NCI-H446 treated with DMSO at 0.1 percent for 48 hours (cell line): ENCODE results near the gene PALLD.
A peak's percentile ranks its signal among the peaks of the same experiment; 100 is the strongest.

Experiments
- DNase-seq: peaks from one replicate; lab custom pipeline; 2025; lab: John Stamatoyannopoulos, UW

Gene PALLD

DNA sequence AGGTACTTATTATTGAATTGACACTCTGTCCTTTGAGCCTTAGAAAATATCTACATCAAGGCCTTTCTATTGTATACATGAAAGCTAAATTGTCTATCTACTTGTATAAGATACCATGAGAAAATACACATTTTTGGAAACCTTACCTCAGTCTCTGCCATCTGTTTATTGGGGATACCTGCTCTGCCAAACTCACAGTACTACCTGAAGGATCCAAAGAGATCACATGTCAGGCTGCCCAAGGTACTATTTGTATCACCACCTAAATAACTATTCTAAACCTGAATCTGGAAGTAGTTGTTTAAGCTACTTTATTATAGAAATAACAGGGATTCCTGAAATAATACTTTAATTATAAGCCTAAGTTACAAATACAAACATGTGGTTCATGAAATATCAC is 126.2 kb downstream of the PALLD start:
- no peak for DNase-seq

DNA sequence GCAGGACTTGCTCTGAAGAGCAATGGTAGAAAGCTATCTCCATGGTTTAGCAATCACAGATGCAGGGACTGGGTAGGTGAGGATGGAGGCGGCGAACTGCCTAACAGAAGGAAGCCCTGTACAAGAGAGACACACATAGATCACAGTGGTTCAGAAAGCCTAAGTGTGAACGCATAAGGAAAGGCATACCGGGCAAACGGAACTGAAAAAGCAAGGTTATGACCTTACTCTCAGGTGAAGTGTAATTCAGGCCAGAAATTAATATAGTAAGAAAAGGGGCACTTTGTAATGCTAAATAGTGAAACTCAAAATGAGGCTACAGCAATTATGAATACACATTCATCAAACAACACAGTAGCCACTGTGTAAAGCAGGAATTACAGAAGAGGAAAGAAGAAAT is 126.6 kb downstream of the PALLD start:
- DNase-seq: no peak

DNA sequence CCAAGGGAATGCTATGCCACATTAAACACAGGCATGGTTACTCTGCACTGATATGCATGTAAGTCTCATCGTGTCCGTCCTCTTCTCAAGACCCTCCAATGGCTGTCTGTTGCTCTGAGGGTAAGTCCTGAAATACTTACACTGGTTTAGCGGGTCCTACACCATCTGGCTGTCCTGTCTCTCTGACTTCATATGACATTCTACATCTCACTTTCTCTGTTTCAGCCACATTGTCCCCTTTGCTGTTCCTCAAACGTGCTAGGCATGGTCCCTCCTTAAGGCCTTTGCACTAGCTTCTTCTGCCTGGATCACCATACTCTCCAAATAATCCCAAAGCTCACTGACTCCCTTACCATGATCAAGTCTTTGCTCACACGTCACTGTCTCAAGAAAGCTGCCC is 131.4 kb downstream of the PALLD start:
- DNase-seq: no peak

DNA sequence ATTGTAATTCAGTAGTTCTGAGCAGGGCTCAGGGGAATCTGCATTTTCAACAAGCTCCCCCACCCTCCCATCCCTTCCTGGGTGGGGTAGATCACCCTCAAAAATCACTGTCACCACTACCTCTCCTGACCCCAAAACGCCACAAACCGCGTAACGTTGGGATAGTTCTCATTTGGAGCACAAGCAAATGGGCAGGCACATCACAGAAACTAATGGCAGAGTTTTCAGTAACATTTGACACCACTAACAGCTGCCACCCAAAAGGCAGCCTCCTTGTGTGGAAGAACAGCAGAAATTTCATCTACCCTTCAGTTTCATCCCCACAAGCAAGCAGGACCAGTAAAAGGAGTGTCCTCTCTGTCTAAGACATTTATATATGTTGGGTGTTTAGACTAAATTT is 132.7 kb downstream of the PALLD start:
- no peak for DNase-seq

DNA sequence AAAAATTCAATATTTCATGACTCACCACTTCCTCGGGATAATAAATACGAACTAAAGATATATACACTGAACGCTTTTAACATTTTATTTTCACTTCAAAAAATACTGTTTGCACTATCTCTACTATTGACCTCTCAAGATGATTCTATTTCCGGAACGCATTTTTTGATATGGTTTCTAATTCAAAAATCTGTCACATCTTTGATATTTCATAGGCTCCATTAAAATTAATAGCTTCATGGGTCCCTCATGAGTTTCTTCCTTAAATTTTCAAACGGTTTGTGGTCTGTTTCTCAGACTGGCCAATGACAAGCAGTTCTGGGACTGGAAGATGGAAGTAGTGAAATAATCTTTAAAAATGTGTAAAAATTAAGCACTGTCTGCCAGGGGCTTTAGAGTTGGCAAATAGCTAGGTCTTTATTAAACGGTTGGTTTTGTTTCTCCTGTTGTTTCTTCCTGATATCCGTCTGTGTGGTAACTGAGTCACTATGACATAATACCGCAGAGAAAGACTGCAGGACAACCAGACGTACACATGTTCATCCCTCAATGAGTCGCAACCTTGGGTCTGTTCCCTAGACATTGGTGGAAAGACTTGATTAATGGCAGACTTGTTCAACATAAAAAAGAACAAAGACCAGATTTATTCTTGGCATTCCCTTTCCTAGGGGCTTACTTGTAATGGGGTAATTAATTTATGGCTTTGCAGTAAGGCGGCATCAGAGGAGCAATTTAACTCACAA is 133.8 kb downstream of the PALLD start:
- DNase-seq: no peak

DNA sequence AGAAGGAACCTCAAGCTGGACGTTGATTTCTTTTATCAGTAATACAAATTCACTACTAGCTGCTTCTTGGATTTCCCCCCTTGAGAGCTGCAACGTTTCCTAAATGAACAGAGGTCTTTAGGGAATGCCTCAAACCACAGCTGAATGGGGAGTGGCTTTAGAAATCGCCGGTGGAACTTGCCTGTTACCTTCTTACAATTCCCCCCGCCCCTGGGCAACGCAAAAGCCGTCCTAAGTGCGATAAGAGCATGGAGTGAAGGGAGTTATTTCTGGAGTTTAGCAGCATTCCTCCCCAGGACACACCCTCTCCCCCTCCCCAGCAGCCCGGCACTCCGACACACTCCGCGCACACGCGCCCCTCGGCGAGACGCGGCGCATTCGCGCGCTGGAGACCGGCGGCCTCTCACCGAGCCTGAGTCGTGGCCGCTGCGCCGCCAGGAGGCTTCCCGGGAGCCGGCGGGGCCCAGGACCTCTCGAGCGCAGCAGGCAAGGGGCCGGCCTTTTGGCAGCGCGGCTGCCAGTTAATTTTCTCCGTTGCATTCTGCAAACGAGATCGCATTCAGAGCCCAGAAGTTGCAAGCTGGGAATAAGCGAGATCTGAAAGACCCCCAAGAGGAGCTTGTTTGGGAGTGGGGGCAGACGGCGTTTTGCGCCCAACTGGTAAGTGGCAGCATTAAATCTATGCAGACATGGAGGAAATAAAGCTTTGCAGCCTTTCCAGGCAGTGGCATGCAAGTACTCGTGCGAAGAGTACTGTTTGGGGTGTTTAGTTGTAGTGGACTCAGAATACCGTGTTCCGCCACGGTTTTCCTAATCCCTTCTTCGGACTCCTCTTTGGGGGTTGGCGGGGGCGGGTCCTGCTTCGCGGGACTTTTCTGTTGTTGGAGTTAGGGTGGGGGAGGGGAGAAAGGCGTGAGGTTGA is 134.7 kb downstream of the PALLD start:
- DNase-seq: peak; percentile 45

DNA sequence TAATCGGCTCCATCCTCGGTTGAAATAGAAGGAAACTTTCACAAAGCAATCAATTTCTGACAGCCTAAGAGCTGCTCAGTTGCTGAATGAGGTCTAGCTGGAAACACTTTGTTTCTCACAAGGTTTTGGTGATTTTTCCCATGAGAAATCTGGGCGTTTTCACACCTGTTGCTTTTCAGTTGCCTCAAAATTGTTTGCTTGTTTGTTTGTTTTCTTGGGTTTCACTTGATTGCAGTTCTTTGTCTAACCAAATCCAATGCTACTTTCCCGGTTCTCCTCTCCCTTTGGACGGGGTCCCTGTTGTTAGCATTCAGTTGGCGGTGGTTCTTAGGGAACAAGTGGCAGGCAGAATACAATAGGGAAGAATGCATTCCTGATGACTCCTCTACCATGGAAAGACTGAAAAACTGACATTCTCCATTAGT is 135.5 kb downstream of the PALLD start:
- DNase-seq: no peak

DNA sequence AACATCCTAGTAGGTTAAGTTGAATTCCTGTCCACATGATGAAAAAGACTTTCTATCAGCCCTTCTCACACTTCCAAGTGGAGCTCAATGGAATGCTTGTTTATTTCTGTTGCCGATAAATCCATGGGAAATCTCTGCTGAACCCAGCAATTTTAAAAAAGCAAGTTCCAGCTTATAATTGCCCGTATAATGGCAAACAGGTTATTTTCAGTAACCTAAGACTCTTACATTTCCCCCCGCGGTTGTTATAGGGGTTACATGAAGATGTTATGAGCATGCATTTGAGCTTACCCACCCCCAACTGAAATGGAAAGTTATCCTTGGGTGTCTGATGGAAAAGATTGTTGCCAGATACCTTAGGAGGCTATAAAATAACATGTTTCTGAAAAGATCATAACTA is 136.2 kb downstream of the PALLD start:
- DNase-seq: no peak

DNA sequence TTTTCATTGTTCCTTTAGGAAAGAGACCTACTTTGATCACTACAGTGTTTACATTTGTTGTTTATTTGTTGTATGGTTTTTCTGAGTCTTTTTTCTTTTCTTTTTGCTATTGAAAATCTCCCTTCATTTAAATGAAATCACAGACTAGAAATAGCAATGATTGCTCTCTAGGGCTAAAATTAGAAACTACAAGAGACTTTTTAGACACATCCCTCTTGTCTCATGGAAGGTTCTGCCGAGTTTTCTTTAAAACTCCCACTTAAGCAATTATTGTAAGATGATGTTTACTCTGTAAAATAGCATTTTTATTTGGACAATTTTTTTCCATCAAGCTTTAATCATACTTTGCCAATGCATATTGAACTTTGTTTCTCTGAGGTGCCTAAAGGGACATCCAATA is 136.6 kb downstream of the PALLD start:
- DNase-seq: no peak

DNA sequence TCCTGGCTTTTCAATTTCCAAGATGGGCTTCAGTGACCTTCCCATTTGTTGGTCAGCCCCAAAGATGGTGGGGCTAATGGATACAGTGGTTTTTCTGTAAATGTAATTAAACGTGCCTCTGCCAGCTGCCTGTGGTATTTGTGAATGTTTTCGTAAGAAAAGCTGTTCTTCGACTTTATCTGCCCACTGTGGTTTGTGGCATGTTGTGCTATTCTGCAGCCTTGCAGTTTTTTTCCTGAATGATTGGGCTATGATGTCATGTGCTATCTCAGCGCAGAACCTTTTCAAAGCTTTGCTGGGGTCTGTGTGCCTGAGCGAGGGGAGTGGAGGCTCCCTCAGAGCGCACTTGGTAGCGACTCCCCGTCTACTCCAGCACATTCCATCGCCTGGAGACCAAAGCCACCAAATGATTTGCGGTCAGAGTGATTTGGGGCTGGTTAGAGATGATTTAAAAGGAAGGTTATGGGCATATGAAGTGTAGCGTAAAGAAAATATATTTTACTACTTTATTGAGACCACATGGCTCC is 137.5 kb downstream of the PALLD start:
- DNase-seq: no peak

DNA sequence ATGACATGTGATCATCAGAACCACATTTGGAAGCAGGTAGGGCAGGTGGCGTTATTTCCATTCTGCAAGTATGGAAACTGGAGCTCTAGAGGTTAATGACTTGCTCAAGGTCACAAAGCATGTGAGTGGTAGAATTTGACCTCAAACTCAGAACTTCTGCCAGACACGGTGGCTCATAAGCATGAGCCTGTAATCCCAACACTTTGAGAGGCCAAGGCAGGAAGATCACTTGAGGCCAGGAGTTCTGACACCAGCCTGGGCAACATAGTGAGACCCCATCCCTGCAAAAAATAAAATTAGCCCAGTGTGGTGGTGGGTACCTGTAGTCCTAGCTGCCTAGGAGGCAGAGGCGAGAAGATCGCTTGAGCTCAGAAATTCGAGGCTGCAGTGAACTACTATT is 139.2 kb downstream of the PALLD start:
- DNase-seq: no peak

DNA sequence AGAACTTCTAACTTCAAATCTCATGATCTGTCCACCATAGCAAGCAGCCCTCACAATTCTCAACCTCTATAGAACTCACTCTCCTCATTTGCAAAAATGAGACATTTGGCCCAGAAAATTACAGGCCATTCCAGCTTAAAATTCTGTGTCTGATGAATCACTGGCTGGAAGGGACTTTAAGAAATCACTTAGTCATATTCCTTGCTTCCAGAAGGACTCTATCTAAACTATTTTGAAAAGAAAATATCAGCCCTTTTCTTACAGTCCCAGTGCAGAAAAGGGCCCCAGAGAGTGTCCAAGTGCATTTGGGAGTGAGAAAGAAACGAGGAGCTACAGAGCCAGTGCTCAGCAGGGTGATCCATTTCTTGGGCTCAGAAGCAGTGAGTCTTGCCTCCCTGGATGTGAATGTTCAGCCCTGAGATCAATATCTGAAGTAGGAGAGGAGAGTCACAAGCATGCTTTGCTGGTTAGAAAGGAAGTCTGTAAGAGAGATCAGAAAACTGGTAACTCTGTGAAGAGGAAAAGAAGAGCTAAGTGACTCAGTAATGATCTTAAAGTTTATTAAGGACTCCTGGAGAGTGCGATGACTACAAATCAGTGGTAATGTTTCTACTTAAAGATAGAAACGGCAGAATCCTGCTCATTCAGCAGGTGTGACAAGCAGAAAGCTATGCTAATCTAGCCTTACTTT is 139.8 kb downstream of the PALLD start:
- DNase-seq: no peak

DNA sequence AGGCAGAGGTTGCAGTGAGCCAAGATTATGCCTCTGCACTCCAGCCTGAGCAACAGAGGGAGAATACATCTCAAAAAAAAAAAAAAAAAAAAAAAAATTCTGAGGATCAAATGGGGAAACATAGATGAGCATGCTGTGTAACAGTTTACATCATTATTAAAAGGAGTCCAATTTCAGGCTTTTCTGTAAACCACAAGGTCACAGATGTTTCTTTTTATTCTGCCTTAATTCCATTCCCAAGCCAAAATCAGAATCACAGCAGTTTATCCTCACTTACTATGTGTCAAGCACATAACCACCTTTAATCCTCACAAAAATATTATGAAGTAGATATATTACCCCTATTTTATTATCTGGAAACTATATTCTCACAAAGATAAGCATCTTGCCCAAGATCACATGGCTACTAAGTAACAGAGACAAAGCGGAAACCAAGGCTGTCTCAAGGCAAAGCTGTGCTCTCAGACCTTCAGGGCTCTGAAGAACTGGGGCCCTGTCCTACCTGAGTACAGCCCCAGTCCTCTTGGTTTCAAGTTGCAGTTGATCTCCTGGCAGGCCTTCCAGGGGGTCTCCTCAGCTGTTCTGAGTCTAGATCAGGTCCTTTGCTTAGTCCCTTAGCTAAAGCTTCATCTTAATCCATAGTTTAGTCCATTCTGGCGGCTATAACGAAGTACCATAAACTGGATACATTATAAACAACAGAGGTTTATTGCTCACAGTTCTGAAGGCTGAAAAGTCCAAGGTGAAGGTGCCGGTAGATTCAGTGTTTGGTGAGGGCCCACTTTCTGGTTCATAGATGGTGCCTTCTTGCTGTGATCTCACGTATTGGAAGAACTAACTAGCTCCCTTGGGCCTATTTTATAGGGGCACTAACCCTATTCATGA is 141.3 kb downstream of the PALLD start:
- no peak for DNase-seq

DNA sequence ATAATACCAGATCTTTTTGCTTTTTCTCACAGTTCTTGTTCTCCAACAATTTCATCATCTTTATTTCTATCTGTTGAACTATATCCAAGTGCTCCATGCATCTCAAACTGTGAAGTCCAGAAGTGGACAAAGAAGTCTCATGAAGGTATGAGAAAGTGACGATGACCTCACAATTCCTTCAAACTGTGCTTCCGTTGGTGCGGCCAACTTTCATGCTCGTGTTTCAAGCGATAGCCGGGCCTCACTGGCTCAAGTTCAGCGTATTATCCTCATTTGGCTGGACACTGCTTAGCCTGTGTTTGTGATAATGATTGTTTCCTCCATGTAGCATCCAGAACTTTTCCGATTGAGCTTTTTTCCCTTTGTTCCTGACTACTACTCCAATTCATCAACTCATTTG is 143.1 kb downstream of the PALLD start:
- no peak for DNase-seq

DNA sequence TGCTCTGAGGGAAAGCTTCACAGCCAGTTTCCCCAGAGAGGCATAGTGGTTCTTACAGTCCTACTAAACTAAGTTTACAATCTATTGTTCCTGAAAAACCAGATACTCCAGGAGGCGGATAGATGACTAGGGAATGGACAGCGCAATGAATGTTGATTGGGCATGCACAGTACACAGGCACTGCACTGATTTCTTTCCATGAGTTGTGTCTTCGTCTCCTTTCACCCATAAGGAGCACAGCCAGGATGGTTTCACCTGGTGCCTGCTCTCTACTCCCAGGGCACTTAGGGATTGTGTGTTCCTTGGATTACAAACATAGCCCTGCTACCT is 144.9 kb downstream of the PALLD start:
- no peak for DNase-seq

DNA sequence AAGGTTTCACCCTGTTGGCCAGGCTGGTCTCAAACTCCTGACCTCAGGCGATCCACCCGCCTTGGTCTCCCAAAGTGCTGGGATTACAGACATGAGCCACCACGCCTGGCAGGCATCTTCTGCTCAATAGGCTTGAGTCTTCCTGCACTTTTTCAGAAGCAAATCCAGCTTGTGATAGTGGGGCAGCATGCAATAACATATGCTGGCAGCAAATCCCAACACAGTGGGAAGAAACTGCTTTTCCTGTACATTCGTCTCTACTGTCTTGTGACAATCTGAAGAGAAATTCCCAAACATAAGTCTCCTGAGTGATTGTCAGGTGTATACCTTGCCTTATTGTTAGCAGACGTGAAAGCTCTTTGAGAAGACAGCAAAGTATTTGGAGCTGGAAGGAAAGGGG is 145.7 kb downstream of the PALLD start:
- DNase-seq: no peak

DNA sequence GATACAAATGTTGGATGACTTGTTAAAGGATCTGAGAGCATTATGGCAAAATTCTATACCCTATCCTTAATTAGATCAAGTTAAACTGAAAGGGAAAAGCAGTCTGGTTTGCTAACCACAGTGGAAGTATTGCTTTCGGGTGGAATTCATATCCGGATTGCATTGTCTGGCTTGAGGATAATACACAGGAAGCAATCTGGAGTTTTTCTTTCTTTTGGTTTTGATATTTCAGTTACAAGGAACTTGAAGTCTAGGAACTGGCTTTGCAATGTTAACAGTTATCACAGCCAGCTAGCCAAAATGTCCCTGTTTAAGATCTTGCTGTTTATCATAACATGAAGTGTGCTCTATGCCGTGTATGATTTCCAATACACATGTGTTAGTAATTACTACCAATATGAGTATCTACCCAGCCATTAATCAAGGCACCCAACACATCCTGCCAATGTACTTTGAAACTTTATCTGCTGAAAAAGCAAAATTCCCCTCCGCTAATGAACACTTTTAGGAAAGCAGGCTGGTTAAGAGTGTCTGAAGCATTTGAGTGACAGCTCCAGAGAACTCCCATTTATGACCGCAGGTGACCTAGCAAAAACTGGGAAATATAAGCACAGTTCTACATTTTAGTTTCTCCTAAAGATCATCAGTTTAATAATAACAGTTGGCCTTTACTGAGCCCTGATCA is 146.4 kb downstream of the PALLD start:
- DNase-seq: no peak

DNA sequence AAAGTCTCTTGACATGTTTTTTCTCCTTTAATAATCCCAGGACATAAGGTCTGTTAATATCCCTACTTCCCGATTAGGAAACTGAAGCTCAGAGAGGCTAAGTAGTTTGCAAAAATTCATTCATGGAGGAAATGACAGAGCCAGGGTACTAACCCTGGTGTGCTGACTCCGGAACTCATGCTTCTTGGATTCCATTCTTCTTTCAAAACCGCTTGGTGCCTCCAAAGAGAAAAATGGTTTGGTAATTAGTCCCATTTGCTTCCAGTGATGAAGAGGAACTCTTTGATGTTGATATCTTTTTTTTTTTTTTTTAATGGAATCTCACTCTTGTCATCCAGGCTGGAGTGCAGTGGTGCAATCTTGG is 146.9 kb downstream of the PALLD start:
- DNase-seq: no peak

DNA sequence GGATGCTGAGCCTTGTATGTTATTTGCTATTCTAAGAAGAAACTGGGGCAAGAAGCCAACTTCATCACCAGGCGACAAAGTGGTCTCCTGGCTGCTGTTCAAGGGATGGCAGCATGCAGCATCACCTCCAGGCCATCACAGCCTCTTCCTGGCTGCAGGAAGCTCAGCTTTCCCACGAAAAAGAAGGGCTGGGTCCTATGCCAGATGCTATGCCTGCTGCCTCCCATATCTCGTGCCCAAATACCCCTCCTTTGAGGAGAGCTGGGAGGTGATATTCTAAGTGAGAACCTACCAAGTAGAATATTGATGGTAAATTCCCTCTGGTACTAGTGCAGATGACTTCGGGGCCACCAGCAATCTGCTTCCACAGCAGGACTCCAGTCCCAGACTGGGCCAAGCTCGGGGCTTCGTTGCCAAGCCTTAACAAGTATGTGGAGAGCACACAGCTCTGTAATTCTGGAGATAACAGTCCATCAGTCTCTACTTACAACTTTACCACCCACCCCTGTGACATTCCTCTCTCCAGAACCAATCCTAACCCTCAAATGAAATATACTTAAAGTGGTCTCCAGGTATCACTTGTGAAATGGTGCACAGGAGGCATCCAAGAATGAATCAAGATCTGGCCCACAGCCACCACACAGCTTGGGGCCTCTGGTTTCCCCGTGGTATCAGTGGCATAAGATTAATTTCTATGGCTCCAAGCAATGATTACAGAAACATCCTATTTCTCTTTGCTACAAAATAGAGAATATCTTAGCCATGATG is 149.3 kb downstream of the PALLD start:
- peak; percentile 99 for DNase-seq

DNA sequence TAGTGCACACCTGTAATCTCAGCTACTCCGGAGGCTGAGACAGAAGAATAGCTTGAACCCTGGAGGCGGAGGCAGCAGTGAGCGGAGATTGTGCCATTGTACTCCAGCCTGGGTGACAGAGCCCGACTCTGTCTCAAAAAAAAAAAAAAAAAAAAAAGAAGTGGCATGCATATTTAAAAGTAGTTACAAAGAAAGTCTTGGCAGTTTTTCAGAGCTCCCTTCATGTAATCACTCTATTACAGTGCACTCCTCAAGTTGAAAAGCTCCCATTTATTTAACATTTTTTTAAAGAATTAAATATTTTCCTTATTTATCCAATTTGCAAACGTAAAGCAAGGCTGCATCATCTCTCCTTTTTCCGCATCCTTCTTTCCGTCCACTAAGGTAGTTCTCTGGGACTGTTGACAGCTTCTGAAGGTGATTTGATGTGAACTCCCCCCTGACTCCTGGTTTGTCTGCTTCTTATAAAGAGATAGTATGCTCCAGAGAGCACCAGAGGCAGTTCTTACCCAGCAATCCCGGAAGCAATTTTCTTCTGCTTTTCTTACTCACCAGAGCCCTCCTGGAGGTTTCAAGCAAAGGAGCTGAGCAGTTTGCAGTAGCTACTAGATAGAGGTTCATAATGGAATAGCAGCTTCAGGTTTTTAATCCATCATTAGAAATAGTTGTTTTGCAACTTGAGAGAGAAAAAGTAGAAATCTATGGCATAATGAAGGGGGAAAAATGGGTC is 151.0 kb downstream of the PALLD start:
- DNase-seq: no peak
